Osteocyte (in vitro differentiated cells): ENCODE measurements around the gene PGAP3. TPM values are rescaled to one million over a fixed set of nuclear protein-coding genes. Genes with fewer than 3 reads are reported as not detected.

Experiments
- DNase-seq: peaks from one replicate; pipeline ENCODE4 v3.0.0; 2021; ENCODE audit warnings: mixed read lengths; ENCODE audit not compliant: unreplicated experiment; ENCODE audit errors: extremely low spot score
- H3K27ac Mint-ChIP-seq: one replicate; pipeline ENCODE4 v1.8.0; 2021; ENCODE audit warnings: mild to moderate bottlenecking, mixed read lengths; ENCODE audit not compliant: unreplicated experiment
- H3K27me3 Mint-ChIP-seq: one replicate; pipeline ENCODE4 v1.8.0; 2021; ENCODE audit warnings: mixed read lengths; ENCODE audit not compliant: unreplicated experiment
- H3K36me3 Mint-ChIP-seq: one replicate; pipeline ENCODE4 v1.8.0; 2021; ENCODE audit warnings: mixed read lengths; ENCODE audit not compliant: unreplicated experiment
- H3K4me1 Mint-ChIP-seq: one replicate; pipeline ENCODE4 v1.8.0; 2021; ENCODE audit warnings: mixed read lengths; ENCODE audit not compliant: unreplicated experiment
- H3K4me3 Mint-ChIP-seq: one replicate; pipeline ENCODE4 v1.8.0; 2021; ENCODE audit warnings: mild to moderate bottlenecking, moderate library complexity, mixed read lengths; ENCODE audit not compliant: unreplicated experiment
- H3K9me3 Mint-ChIP-seq: one replicate; pipeline ENCODE4 v1.8.0; 2021; ENCODE audit warnings: mixed read lengths; ENCODE audit not compliant: unreplicated experiment
- long read RNA-seq: library from polyadenylated mRNA; unstranded; transcript quantifications from one replicate; pipeline ENCODE4 v2.0.0, GENCODE V29; 2021
- total RNA-seq: library from RNA; stranded (reverse); gene quantifications from 2 replicates; pipeline ENCODE4 v1.2.1, GENCODE V29; 2021
- TF ChIP-seq, protein P1 (sequence below): fragments of 200-600 bp; sonication (generic); IDR thresholded peaks from 2 replicates; pipeline ENCODE4 v1.5.0; 2021; ENCODE audit warnings: antibody characterized with exemption, mild to moderate bottlenecking, moderate library complexity

The PGAP3 gene
- total RNA-seq: 33.8 and 35.3 TPM in 2 replicates
- long read RNA-seq, transcript PGAP3-201 (8 exons, 2,737 nt): major isoform, 7 of 11 reads
- long read RNA-seq, partial matches to known transcripts: 0 of 11 reads
- long read RNA-seq, other reads (novel, unspliced or antisense): 2 of 11 reads

- peaks cover 21% of the 10 kb centered on the region for H3K4me1 Mint-ChIP-seq
- TF ChIP-seq, protein P1, sequence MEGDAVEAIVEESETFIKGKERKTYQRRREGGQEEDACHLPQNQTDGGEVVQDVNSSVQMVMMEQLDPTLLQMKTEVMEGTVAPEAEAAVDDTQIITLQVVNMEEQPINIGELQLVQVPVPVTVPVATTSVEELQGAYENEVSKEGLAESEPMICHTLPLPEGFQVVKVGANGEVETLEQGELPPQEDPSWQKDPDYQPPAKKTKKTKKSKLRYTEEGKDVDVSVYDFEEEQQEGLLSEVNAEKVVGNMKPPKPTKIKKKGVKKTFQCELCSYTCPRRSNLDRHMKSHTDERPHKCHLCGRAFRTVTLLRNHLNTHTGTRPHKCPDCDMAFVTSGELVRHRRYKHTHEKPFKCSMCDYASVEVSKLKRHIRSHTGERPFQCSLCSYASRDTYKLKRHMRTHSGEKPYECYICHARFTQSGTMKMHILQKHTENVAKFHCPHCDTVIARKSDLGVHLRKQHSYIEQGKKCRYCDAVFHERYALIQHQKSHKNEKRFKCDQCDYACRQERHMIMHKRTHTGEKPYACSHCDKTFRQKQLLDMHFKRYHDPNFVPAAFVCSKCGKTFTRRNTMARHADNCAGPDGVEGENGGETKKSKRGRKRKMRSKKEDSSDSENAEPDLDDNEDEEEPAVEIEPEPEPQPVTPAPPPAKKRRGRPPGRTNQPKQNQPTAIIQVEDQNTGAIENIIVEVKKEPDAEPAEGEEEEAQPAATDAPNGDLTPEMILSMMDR: no peak
- H3K27me3 Mint-ChIP-seq: no peaks in the 10 kb centered on the region
- peak; percentile 94 for DNase-seq
- no peaks in the 10 kb centered on the region for H3K9me3 Mint-ChIP-seq
- H3K27ac Mint-ChIP-seq: peak within 1 kb of the TSS; percentile 99
- peak within 1 kb of the TSS; percentile 97 for H3K4me3 Mint-ChIP-seq
- H3K36me3 Mint-ChIP-seq: peaks cover 9% of the 10 kb centered on the region
These were observed at the start of gene PGAP3 for GRCh38 chr17:39687546-39688474. PGAP3 (minus strand) TSS chr17:39688057; CDS start chr17:39688014, 43 bp downstream.

- H3K4me1 Mint-ChIP-seq: peaks cover 27% of the 10 kb centered on the region
- no peaks in the 10 kb centered on the region for H3K9me3 Mint-ChIP-seq
- H3K36me3 Mint-ChIP-seq: no peaks in the 10 kb centered on the region
- no peak overlapping the region for H3K27ac Mint-ChIP-seq
- TF ChIP-seq, protein P1: no peak
- H3K27me3 Mint-ChIP-seq: peaks cover 5% of the 10 kb centered on the region
- no peak overlapping the region for H3K4me3 Mint-ChIP-seq
- DNase-seq: no peak
These were observed 49.4 kb upstream of the PGAP3 start for GRCh38 chr17:39737206-39737759.

GRCh38 chr17:39736319-39737165 lies 48.7 kb upstream of the PGAP3 start:
- Mint-ChIP-seq H3K4me3 (no peak overlapping the region), H3K27me3 (peaks cover 5% of the 10 kb centered on the region), H3K9me3 (no peaks in the 10 kb centered on the region), H3K4me1 (peaks cover 27% of the 10 kb centered on the region), H3K27ac (no peak overlapping the region), H3K36me3 (no peaks in the 10 kb centered on the region)
- TF ChIP-seq, protein P1: no peak
- no peak for DNase-seq

GRCh38 chr17:39735882-39736281 lies 48.0 kb upstream of the PGAP3 start:
- H3K4me1 Mint-ChIP-seq: peaks cover 26% of the 10 kb centered on the region
- no peak overlapping the region for H3K27ac Mint-ChIP-seq
- H3K9me3 Mint-ChIP-seq: no peaks in the 10 kb centered on the region
- H3K36me3 Mint-ChIP-seq: no peaks in the 10 kb centered on the region
- no peak for DNase-seq
- H3K27me3 Mint-ChIP-seq: peaks cover 5% of the 10 kb centered on the region
- TF ChIP-seq, protein P1: no peak
- H3K4me3 Mint-ChIP-seq: no peak overlapping the region
